AG20443 (cell line): ENCODE data around the gene HMGXB3.
"Not testable (repeated sequence)": the region's sequence is repeated elsewhere in the genome, so short reads cannot be mapped to it uniquely, and the experiment has no call there.

Experiments
- DNase-seq: peaks from one replicate; pipeline ENCODE4 v3.0.0; 2012; ENCODE audit warnings: low spot score, mixed read lengths

The HMGXB3 gene

GRCh38 chr5:150068472-150068871, 67.9 kb downstream of the HMGXB3 start:
- no peak for DNase-seq

- DNase-seq, result no peak
These were observed 68.6 kb downstream of the HMGXB3 start for GRCh38 chr5:150068961-150069645.

GRCh38 chr5:150069672-150070627, 69.4 kb downstream of the HMGXB3 start:
- no peak for DNase-seq

- no peak for DNase-seq
These were observed 70.3 kb downstream of the HMGXB3 start for GRCh38 chr5:150070821-150071220.

- DNase-seq, result no peak
These were observed 72.6 kb downstream of the HMGXB3 start for GRCh38 chr5:150073086-150073625.

GRCh38 chr5:150073677-150074076, 73.1 kb downstream of the HMGXB3 start:
- DNase-seq, result no peak

GRCh38 chr5:150075233-150075632, 74.7 kb downstream of the HMGXB3 start:
- DNase-seq, result peak; percentile 2

- DNase-seq, result peak; percentile 7
These were observed 75.3 kb downstream of the HMGXB3 start for GRCh38 chr5:150075806-150076205.

GRCh38 chr5:150077060-150077459, 76.5 kb downstream of the HMGXB3 start:
- DNase-seq, result peak; percentile 5

GRCh38 chr5:150077996-150078801, 77.7 kb downstream of the HMGXB3 start:
- peak; percentile 7 for DNase-seq

- DNase-seq, result peak; percentile 25
These were observed 78.5 kb downstream of the HMGXB3 start for GRCh38 chr5:150078802-150079689.

- peak; percentile 6 for DNase-seq
These were observed 79.4 kb downstream of the HMGXB3 start for GRCh38 chr5:150079909-150080461.

- DNase-seq, result peak; percentile 8
These were observed 80.3 kb downstream of the HMGXB3 start for GRCh38 chr5:150080696-150081435.

GRCh38 chr5:150081541-150082283, 81.2 kb downstream of the HMGXB3 start:
- peak; percentile 24 for DNase-seq

GRCh38 chr5:150082374-150082773, 81.8 kb downstream of the HMGXB3 start:
- DNase-seq, result peak; percentile 6

GRCh38 chr5:150082889-150083288, 82.3 kb downstream of the HMGXB3 start:
- DNase-seq, result no peak

- DNase-seq, result not testable (repeated sequence)
These were observed 84.2 kb downstream of the HMGXB3 start for GRCh38 chr5:150084754-150085153.

GRCh38 chr5:150085191-150085912, 84.8 kb downstream of the HMGXB3 start:
- no peak for DNase-seq
